ENCODE results near the gene LRRK1.
A peak's percentile ranks its signal among the peaks of the same experiment; 100 is the strongest.
"Not testable (repeated sequence)": the region's sequence is repeated elsewhere in the genome, so short reads cannot be mapped to it uniquely, and the experiment has no call there.

The LRRK1 gene

DNA sequence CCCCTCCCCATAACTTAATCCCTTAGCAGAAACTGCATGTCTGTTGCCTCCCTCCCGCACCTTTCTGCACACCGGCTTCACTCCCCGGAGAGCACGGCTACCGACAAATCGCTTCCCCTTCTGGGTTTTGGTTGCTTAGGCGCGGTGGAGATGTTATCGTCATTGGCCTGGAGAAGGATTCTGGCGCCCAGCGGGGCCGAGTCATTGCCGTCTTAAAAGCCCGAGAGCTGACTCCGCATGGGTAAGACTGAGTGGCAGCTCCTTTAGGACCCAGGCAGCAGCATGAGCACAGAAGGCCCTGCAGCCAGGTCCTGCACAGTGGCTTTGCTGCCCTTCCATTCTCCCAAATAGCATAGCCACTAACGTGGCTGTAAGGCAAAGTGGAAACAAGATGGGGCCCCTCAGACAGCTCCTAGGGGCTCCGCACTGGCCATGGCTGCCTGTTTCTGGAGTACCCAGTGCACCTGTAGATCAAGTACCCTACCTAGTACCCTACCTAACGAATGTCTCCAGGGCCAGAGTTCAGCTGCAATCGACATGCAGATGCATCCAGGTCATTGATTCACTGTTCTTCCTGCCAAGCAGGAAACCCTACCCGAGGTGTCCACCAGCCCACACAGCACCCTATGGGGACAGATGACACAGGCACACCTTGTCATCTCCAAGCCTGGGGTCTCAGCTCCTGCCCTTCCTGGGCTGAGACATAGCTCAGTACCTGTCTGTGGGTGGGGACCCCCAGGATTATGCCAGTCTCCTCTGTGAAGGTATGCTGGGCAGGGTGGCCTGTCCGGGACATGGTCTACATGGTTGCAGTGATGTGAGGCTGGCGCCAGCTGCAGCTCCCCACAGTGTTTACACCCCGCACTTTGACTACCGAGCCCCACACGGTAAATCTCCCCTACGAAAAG lies 147.6 kb downstream of the LRRK1 start:
- H3K27me3 ChIP-seq (ENCODE audit: low read depth, low read length), result no peaks in the 10 kb centered on the region
- peaks cover 6 to 46% of the 10 kb centered on the region in 2 donors for H3K36me3 ChIP-seq (ENCODE audit: control insufficient read depth in 1 of 2, insufficient read depth in 2 of 2, low read length in 2 of 2)
- H3K9me3 ChIP-seq (ENCODE audit: control insufficient read depth in 1 of 2, low read length in 2 of 2), result no peaks in the 10 kb centered on the region
- H3K4me1 ChIP-seq (ENCODE audit: control insufficient read depth in 1 of 2, insufficient read depth in 2 of 2, low read length in 2 of 2), result peaks cover 0 to 18% of the 10 kb centered on the region in 2 donors
- no peak overlapping the region for H3K4me3 ChIP-seq (ENCODE audit: low read depth in 1 of 2, low read length in 2 of 2)
- H3K27ac ChIP-seq (ENCODE audit: low read length), result no peak overlapping the region

DNA sequence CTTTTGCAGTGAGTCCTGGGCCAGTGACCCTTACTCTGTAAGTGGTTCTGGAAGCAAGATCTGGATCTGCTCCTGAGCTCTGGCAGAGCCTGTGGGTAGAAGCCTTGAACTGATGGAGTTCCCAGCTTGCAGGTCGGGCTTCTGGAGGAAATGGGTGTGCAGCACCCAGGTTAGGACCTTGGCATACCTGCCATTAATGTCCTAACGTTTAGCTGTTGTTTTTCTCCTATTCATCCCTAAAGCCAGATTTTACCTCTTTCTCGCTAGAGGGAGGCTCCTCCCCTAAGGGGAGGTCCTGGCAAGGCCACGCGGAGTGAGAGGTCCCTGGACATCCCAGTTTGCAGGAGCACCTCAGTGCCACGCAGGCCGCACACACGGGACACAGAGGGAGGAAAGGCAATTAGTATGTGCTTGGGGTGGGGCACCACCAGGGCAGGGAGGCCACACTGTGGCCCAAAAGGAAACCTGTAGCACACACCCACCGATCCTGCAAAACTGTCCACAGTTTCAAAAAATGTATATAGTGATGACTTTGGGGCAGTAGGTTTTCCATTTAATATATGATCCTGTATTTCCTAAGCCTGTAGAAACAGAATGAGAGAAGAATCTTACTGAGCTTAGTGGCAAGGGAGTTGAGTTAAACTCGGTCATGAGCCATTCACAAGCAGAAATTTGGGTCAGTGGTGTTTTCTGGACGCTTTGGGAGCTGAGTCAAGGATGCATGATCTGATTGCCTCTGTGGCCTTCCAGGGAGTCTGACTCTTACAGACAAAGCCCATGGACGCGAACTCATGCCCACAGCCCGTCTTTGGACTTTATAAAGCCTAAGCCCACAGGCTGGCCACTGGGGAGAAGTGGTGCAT lies 148.7 kb downstream of the LRRK1 start:
- H3K9me3 ChIP-seq (ENCODE audit: control insufficient read depth in 1 of 2, low read length in 2 of 2), result no peaks in the 10 kb centered on the region
- H3K27me3 ChIP-seq (ENCODE audit: low read depth, low read length), result no peaks in the 10 kb centered on the region
- no peak overlapping the region for H3K4me3 ChIP-seq (ENCODE audit: low read depth in 1 of 2, low read length in 2 of 2)
- H3K4me1 ChIP-seq (ENCODE audit: control insufficient read depth in 1 of 2, insufficient read depth in 2 of 2, low read length in 2 of 2), result peaks cover 0 to 18% of the 10 kb centered on the region in 2 donors
- no peak overlapping the region for H3K27ac ChIP-seq (ENCODE audit: low read length)
- peaks cover 3 to 38% of the 10 kb centered on the region in 2 donors for H3K36me3 ChIP-seq (ENCODE audit: control insufficient read depth in 1 of 2, insufficient read depth in 2 of 2, low read length in 2 of 2)

DNA sequence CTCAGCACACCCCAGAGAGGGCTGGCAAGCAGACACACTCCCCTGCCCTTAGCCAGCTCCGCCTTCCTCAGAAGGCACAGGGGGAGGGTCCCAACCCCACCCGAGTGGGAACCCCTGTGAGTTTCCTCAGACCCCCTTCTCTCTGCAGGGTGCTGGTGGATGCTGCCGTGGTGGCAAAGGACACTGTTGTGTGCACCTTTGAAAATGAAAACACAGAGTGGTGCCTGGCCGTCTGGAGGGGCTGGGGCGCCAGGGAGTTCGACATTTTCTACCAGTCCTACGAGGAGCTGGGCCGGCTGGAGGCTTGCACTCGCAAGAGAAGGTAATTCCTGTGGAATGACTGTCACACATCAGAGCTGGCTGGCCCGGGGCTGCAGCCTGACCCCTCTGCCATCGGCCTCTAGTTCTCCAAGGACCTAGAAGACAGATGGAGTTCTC lies 149.4 kb downstream of the LRRK1 start:
- Histone ChIP-seq H3K27ac (ENCODE audit: low read length) (no peak overlapping the region), H3K36me3 (ENCODE audit: control insufficient read depth in 1 of 2, insufficient read depth in 2 of 2, low read length in 2 of 2) (peaks cover 3 to 33% of the 10 kb centered on the region in 2 donors), H3K4me3 (ENCODE audit: low read depth in 1 of 2, low read length in 2 of 2) (no peak overlapping the region), H3K27me3 (ENCODE audit: low read depth, low read length) (no peaks in the 10 kb centered on the region), H3K9me3 (ENCODE audit: control insufficient read depth in 1 of 2, low read length in 2 of 2) (no peaks in the 10 kb centered on the region), H3K4me1 (ENCODE audit: control insufficient read depth in 1 of 2, insufficient read depth in 2 of 2, low read length in 2 of 2) (peaks cover 0 to 18% of the 10 kb centered on the region in 2 donors)

DNA sequence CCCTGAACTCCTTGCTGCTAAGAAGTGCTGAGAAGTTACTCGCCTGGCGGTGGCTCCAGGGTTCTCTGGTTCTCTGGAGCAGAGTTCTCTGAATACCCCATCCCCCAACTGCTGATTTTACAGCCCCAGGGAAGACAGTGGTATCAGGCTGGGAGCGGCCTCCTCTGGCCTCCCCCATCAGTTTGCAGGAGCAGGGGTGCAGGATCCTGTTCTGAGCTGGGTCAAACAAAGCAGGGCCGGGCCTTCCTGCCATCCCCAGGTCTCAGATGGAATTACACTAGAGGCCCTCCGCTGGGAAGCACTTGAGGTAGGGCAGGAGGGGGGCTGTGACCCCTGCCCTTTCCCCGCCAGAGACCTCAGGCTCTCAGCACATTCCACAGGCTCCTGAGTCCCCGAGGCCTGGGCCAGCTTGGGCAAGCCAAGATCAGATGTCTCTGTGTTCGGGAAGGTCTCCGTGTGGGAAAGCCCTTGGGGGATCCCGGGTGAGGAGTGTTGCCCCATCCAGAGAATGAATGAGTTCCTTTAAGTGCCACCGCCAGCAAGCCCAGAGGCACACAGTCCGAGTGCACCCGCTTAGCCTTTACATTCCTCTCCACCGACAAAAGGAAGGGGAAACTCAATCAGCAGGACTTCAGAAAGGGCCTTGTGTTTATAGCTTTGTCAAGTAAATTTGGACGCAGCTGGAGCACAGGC lies 149.9 kb downstream of the LRRK1 start:
- no peaks in the 10 kb centered on the region for H3K9me3 ChIP-seq (ENCODE audit: control insufficient read depth in 1 of 2, low read length in 2 of 2)
- peaks cover 3 to 33% of the 10 kb centered on the region in 2 donors for H3K36me3 ChIP-seq (ENCODE audit: control insufficient read depth in 1 of 2, insufficient read depth in 2 of 2, low read length in 2 of 2)
- H3K27ac ChIP-seq (ENCODE audit: low read length), result no peak overlapping the region
- no peaks in the 10 kb centered on the region for H3K27me3 ChIP-seq (ENCODE audit: low read depth, low read length)
- H3K4me1 ChIP-seq (ENCODE audit: control insufficient read depth in 1 of 2, insufficient read depth in 2 of 2, low read length in 2 of 2), result peaks cover 0 to 18% of the 10 kb centered on the region in 2 donors
- no peak overlapping the region for H3K4me3 ChIP-seq (ENCODE audit: low read depth in 1 of 2, low read length in 2 of 2)

DNA sequence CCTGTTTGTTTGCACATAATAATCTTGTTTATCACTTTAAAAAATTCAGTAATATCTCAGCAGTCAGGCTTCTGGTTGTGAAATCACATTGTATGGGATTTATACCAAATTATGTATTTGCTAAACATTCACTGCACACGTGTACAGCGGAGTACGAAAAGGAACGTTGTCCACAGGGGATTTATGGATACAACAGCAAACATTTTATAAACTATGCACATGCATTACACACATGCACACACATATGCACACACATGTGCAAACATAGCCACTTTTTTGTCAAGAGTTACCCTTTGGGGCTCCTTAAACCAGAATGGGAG lies 150.5 kb downstream of the LRRK1 start:
- no peak overlapping the region for H3K27ac ChIP-seq (ENCODE audit: low read length)
- peaks cover 3 to 33% of the 10 kb centered on the region in 2 donors for H3K36me3 ChIP-seq (ENCODE audit: control insufficient read depth in 1 of 2, insufficient read depth in 2 of 2, low read length in 2 of 2)
- peaks cover 0 to 13% of the 10 kb centered on the region in 2 donors for H3K4me1 ChIP-seq (ENCODE audit: control insufficient read depth in 1 of 2, insufficient read depth in 2 of 2, low read length in 2 of 2)
- no peaks in the 10 kb centered on the region for H3K27me3 ChIP-seq (ENCODE audit: low read depth, low read length)
- no peaks in the 10 kb centered on the region for H3K9me3 ChIP-seq (ENCODE audit: control insufficient read depth in 1 of 2, low read length in 2 of 2)
- H3K4me3 ChIP-seq (ENCODE audit: low read depth in 1 of 2, low read length in 2 of 2), result no peak overlapping the region

DNA sequence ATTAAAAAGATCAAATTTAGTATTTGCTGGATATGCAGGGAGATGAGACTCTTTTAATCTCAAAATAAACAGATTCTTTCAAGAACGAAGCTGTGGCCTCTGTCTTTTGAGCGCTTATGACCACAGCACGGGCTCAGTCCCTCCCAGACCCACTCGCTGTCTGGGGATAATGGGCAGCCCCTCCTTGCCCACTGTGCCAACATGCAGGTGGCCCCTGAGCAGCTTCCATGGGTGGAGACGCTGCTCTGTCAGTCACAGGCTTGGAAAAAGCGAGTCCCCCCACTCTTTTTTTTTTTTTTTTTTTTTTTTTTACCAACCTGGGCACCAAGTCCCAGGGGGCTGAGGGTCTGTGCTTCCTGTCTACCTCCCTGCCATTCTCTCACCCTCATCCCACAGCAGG lies 150.9 kb downstream of the LRRK1 start:
- no peak overlapping the region for H3K4me3 ChIP-seq (ENCODE audit: low read depth in 1 of 2, low read length in 2 of 2)
- peaks cover 3 to 33% of the 10 kb centered on the region in 2 donors for H3K36me3 ChIP-seq (ENCODE audit: control insufficient read depth in 1 of 2, insufficient read depth in 2 of 2, low read length in 2 of 2)
- peaks cover 0 to 9% of the 10 kb centered on the region in 2 donors for H3K4me1 ChIP-seq (ENCODE audit: control insufficient read depth in 1 of 2, insufficient read depth in 2 of 2, low read length in 2 of 2)
- H3K9me3 ChIP-seq (ENCODE audit: control insufficient read depth in 1 of 2, low read length in 2 of 2), result no peaks in the 10 kb centered on the region
- H3K27me3 ChIP-seq (ENCODE audit: low read depth, low read length), result no peaks in the 10 kb centered on the region
- H3K27ac ChIP-seq (ENCODE audit: low read length), result peak overlapping the region; percentile 19

DNA sequence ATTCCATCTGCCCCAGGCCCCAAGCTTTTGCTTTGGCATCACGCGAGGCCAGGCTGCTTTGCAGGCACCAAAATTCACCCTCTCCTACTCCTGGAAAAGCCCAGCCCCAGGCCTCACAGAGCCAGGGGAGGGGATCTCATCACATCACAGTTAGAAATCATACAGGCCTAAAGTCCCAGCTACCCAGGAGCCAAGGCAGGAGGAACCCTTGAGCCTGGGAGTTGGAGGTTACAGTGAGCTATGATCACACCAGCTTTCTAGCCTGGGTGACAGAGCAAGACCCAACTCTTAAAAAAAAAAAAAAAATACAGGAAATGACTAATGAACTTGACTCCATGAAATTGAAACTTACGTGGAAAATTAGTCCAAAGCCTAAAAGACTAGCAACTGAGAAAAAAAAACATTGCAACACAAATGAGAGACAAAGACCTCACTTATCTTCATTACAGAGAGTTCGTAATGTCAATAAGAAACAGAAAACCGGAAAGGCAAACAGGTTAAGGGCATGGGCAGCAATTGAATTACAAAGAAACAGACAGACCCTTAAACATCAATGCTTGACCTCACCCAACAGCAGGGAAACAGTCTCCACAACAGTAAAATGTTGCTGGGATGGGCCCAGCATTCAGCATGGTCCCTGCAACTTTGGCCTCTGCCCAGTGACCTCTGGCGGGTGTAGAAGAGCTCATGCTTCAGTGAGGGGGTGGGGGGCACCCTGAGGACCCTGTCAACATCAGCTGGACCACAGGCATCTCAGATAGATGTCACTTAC lies 151.5 kb downstream of the LRRK1 start:
- Histone ChIP-seq H3K4me3 (ENCODE audit: low read depth in 1 of 2, low read length in 2 of 2) (no peak overlapping the region), H3K36me3 (ENCODE audit: control insufficient read depth in 1 of 2, insufficient read depth in 2 of 2, low read length in 2 of 2) (peaks cover 3 to 33% of the 10 kb centered on the region in 2 donors), H3K9me3 (ENCODE audit: control insufficient read depth in 1 of 2, low read length in 2 of 2) (no peaks in the 10 kb centered on the region), H3K4me1 (ENCODE audit: control insufficient read depth in 1 of 2, insufficient read depth in 2 of 2, low read length in 2 of 2) (peaks cover 0 to 9% of the 10 kb centered on the region in 2 donors), H3K27me3 (ENCODE audit: low read depth, low read length) (no peaks in the 10 kb centered on the region), H3K27ac (ENCODE audit: low read length) (peak overlapping the region; percentile 19)

DNA sequence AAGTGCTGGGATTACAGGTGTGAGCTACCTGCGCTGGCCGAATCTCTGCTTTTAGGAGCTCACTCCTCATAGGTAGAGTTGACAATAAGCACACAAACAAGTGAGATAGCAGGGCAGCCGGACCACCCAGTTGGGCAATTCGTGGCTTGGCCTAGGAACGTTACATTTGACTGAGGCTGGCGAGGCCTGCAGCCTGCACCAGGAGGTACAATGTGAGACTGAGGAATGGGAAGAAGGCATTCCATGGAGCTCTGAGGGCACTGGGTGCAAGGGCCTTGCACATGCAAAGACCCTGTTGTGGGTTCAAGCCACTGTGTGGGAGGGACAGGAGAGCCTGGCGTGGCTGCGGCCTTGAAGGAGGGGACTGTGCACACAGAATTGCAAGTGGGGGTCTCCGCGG lies 152.5 kb downstream of the LRRK1 start:
- Histone ChIP-seq H3K4me3 (ENCODE audit: low read depth in 1 of 2, low read length in 2 of 2) (no peak overlapping the region), H3K36me3 (ENCODE audit: control insufficient read depth in 1 of 2, insufficient read depth in 2 of 2, low read length in 2 of 2) (peaks cover 3 to 30% of the 10 kb centered on the region in 2 donors), H3K27ac (ENCODE audit: low read length) (no peak overlapping the region), H3K4me1 (ENCODE audit: control insufficient read depth in 1 of 2, insufficient read depth in 2 of 2, low read length in 2 of 2) (peaks cover 0 to 9% of the 10 kb centered on the region in 2 donors), H3K27me3 (ENCODE audit: low read depth, low read length) (no peaks in the 10 kb centered on the region), H3K9me3 (ENCODE audit: control insufficient read depth in 1 of 2, low read length in 2 of 2) (no peaks in the 10 kb centered on the region)

DNA sequence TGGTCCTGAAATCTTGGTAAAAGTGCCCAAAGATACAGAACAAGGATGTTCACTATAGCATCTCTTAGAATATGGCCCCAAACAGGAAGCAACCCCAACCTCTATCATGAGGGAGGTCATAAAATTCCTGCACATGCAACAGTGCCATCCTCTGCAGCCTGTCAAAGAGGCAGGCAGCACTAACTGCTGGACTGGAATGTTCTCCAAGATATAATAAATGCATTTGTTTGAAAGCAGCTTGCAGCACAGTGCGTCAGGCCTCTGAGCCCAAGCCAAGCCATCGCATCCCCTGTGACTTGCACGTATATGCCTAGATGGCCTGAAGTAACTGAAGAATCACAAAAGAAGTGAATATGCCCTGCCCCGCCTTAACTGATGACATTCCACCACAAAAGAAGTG lies 153.1 kb downstream of the LRRK1 start:
- H3K27ac ChIP-seq (ENCODE audit: low read length); H3K27me3 ChIP-seq (ENCODE audit: low read depth, low read length); H3K4me3 ChIP-seq (ENCODE audit: low read depth in 1 of 2, low read length in 2 of 2); H3K4me1 ChIP-seq (ENCODE audit: control insufficient read depth in 1 of 2, insufficient read depth in 2 of 2, low read length in 2 of 2); H3K9me3 ChIP-seq (ENCODE audit: control insufficient read depth in 1 of 2, low read length in 2 of 2): not testable (repeated sequence)
- peaks cover 0 to 26% of the 10 kb centered on the region in 2 donors for H3K36me3 ChIP-seq (ENCODE audit: control insufficient read depth in 1 of 2, insufficient read depth in 2 of 2, low read length in 2 of 2)

DNA sequence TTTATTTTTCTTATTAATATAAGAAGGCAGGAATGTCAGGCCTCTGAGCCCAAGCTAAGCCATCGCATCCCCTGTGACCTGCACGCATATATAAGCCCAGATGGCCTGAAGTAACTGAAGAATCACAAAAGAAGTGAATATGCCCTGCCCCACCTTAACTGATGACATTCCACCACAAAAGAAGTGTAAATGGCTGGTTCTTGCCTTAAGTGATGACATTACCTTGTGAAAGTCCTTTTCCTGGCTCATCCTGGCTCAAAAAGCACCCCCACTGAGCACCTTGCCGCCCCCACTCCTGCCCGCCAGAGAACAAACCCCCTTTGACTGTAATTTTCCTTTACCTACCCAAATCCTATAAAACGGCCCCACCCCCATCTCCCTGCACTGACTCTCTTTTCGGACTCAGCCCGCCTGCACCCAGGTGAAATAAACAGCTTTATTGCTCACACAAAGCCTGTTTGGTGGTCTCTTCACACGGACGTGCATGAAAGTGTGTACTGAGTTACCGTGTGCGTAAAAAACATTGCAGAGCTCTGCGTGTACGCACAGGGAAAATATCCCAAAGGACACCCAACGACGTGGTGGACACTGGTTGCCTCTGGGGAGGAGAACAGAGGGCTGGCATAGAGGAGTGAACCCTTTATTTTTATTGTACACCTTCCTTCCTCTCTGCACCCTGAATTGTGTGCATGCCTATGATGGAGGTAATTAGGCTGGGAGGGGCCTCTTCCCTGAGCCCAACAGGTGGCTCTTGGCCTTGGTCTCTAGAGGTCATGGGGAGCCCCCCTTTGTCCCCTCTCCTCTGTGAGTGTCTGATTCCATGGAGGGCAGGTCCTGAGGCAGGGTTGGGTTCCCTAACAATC lies 158.9 kb downstream of the LRRK1 start:
- not testable (repeated sequence) for H3K27ac ChIP-seq (ENCODE audit: low read length); H3K4me3 ChIP-seq (ENCODE audit: low read depth in 1 of 2, low read length in 2 of 2); H3K9me3 ChIP-seq (ENCODE audit: control insufficient read depth in 1 of 2, low read length in 2 of 2); H3K4me1 ChIP-seq (ENCODE audit: control insufficient read depth in 1 of 2, insufficient read depth in 2 of 2, low read length in 2 of 2); H3K27me3 ChIP-seq (ENCODE audit: low read depth, low read length); H3K36me3 ChIP-seq (ENCODE audit: control insufficient read depth in 1 of 2, insufficient read depth in 2 of 2, low read length in 2 of 2)
